Suppressor macrophage treated with lipopolysaccharide for 1 hour (primary cell): ENCODE measurements around the gene TMEM135.
"Not testable (repeated sequence)": the region's sequence is repeated elsewhere in the genome, so short reads cannot be mapped to it uniquely, and the experiment has no call there.

Experiments
- DNase-seq, 3 donors: peaks; one replicate each; pipeline ENCODE4 v3.0.0-alpha.2; 2020 to 2022

TMEM135 gene

DNA sequence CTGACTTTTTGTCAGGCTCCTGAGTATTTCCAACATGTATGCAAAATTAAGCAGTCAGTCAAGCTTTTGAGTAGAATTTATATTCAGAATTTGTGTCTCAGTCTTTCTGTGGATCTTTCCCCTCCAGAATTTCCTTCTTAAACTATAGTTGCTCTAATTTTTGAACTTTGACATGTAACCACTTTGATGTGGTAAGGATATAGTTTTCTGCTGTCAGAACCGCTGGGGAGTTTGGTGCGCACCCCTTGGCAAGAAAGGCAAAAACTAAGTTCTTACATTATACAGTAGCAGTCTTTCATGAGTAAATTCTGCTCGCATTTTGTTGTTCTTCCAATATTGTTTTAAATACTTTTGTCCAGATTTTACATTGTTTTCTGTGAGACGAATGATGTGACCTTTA is 105.9 kb downstream of the TMEM135 start:
- no peak for DNase-seq

DNA sequence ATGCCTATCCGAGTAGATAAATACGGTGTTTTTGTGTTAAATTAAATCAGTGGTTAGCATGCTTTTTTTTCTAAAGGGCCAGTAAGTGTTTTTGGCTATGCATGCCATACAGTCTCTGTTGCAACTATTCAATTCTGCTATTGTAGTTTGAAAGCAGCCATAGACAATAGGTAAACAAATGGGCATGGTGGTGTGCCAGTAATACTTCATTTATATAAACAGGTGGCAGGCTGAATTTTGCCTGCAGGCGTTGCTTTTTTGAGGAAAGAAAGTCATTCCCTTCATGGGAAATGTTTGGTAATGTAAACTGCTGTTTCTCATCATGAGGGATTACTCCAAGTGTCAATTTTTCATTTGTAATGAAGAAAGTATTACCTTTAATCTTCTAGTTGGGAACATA is 106.5 kb downstream of the TMEM135 start:
- no peak for DNase-seq

DNA sequence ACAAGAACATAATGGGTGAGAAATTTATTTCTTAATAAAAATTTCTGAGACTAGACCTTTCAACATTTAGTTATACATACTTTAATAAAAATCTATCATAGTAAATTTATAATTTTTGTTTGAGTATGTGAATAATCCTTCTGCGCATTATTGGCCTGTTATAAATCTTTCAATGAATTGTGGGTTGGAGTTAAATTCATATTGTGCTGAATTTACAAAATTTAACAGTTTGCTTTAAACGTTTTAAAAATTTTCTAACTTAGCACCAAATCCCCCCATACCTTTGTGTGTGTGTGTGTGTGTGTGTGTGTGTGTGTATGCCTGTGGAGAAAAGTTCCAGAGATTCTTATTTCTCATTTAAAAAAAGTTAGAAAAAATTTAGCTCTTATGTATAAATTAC is 111.0 kb downstream of the TMEM135 start:
- DNase-seq, result no peak

DNA sequence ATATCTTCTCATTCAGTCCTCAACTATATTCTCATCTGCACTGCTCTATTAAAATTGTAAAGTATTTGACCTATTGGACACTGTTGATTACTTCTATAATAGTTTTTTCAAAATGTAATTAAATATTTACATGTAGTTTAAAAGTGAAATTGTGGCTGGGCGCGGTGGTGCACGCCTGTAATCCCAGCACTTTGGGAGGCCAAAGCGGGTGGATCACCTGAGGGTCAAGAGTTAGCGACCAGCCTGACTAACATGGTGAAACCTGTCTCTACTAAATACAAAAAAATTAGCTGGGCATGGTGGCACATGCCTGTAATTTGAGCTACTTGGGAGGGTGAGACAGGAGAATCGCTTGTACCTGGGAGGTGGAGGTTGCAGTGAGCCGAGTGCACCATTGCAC is 112.0 kb downstream of the TMEM135 start:
- not testable (repeated sequence) for DNase-seq

DNA sequence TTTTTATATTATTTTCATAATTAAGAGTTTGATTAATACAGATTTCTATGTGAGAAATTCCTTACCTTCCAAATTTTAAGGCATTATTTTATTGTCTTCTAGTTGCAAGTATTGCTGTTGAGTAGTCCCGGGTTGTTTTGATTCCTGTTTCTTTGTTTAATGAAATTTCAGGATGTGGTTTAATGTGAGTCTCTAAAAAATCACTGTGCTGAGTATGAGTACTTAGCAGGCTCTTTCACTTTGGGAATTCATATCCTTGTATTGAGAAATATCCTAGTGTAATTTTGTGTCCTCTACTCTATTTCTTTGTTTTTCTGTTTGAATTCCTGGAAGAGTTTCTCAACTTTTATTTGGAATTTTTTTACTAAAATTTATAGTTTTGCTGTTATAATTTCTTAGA is 113.2 kb downstream of the TMEM135 start:
- DNase-seq, result peak in 2 of 3 donors; percentile 16 to 31

DNA sequence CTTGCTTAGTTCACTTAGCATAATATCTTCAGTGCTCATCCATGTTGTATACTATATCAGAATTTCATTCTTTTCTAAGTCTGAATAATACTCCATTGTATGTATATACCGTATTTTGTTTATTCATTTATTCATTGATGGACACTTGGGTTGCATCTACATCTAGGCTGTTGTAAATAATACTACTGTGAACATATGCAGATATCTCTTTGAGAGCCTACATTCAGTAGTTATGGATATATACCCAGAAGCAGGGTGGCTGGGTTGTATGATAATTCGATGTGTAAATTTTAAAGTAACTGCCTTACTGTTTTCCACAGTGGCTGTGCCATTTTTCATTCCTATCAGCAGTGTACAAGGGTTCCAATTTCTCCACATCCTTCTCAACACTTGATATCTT is 116.5 kb downstream of the TMEM135 start:
- no peak for DNase-seq

DNA sequence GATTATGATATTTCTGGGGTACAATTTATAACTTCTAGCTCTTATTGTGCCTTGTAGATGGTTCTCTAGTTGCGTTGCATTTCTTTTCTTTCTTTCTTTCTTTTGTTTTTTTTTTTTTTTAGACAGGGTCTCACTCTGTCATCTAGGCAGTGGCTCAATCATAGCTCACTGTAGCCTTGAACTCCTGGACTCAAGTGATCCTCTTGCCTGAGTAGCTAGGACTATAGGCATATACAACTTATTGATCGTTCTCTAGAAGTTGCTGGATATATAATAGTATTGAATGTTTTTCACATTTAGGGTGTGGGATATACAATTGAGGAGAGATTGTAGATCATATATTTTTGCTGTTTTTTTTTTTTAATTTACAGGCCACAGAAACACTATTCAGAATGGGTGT is 119.2 kb downstream of the TMEM135 start:
- DNase-seq, result no peak

DNA sequence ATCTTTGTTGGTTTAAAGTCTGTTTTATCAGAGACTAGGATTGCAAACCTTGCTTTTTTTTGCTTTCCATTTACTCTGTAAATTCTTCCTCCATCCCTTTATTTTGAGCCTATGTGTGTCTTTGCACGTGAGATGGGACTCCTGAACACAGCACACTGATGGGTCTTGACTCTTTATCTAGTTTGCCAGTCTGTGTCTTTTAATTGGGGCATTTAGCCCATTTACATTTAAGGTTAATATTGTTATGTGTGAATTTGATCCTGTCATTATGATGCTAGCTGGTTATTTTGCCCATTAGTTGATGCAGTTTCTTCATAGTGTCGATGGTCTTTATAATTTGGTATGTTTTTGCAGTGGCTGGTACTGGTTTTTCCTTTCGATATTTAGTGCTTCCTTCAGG is 131.3 kb downstream of the TMEM135 start:
- not testable (repeated sequence) for DNase-seq

DNA sequence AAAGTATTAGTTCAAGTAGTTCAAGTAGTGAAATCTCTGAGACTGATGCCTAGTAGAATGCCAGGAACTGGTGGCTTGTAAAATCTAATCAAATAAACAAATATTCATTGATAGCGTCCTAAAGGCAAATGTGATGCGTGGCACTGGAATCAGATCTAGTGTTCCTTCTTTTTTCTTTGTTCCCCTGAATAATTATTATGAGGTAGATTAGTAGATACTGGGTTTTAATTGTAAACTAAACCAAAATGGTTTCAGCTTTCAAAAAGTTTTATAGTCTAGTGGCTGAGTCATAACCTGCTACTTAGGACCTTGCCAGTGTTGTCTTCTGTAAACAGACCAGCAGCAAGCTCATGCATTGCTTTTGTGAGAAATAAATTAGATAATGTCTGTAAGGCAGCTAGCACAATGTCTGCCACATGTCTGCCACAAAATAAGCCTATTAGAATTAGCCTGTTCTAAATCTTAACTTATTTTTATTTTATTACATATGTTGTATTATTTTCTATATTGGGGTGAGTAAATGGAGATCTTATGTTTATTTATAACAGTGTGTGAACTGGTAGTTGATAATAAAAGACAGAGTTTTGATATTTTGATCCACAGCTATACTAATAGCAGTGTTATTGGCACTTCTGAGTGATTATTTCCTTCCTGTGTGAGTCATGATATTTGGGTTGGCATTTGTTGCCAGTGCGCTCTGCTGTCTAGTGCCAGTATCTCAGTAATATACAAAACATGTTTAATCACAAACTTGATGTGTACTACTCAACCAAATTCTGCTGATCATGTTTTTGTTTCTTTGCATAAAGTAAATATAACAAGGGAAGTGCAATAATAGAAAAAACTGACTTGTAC is 135.7 kb downstream of the TMEM135 start:
- no peak for DNase-seq

DNA sequence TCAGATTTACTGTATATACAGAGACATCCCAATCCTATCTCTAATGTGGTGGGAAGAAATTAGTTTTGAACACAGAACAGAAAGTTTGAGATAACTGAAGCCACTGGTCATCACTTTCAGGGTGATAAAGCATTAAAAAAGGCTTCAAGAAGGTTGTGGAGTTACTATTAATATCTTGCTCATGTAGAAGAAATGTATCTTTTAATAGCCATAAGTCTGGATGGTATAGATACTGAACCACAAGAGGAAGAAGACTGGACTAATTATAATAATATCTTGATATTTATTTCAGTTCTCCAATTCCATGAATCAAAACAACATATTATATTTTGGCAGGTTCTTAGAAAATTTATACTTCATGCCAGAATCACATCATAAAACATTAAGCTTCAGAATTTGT is 137.1 kb downstream of the TMEM135 start:
- DNase-seq, result no peak

DNA sequence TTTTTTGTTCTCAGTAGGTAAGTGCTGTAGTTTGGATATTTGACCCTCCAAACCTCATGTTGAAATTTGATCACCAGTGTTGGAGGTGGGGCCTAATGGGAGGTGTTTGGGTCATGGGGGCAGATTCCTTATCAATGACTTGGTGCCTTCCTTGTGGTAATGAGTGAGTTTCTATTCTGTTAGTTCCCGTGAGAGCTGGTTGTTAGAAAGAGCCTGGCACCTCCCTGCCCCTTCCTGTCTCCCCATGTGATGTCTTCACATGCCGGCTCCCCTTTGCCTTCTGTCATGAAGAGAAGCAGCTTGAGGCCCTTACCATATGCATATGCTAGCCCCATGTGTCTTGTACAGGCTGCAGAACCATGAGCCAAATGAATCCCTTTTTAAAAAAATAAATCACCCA is 138.3 kb downstream of the TMEM135 start:
- no peak for DNase-seq

DNA sequence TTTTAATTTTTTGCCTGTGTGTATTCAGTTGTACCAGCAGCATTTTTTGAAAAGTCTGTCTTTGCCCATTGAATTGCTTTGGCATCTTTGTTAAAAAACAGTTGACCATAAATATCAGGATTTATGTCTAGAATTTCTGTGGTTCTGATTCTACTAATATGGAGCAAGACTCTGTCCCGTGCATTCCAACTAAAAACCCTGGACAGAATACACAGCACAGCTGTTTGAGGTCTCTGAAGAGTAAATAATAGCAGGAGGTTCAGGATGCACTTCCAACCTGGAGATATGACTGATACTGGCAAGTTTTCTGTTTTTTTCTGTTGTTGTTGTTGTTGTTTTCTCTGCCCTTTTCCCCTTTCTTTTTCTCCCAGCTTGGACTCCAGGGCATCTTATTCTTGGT is 141.9 kb downstream of the TMEM135 start:
- DNase-seq, result no peak

DNA sequence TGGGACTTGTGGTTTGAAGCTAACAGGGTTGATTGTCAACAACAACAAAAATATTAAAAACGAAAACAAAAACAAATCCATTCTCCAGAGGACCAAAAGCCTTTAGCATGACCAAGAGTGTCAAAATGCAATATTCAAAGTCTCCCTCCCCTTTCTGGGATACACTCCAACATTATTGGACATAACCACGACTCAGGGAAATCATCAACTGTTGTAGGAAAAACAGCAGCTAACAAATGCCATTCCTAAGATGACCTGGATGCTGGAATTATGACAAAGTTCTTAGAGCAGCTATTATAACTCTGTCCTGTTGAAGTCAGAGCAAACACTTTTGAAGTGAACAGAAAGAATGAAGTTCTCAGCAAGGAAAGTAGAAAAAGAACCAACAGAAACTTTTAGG is 143.0 kb downstream of the TMEM135 start:
- DNase-seq, result no peak

DNA sequence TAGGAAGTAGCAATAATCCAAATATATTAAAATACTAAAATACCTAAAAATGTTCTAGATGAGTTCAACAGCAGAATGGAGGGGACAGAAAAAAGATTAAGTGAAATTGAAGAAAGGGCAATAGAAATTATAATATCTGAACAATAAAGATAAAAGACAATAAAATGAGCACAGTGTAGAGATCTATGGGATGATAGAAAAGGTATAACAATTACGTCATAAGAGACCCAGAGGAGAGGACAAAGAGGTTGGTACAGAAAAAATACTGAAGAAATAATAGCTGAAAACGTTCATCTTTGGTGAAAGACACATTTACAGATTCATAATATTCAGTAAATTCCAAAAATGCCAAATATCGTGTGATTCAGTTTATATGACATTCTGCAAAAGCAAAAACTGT is 143.4 kb downstream of the TMEM135 start:
- no peak for DNase-seq

DNA sequence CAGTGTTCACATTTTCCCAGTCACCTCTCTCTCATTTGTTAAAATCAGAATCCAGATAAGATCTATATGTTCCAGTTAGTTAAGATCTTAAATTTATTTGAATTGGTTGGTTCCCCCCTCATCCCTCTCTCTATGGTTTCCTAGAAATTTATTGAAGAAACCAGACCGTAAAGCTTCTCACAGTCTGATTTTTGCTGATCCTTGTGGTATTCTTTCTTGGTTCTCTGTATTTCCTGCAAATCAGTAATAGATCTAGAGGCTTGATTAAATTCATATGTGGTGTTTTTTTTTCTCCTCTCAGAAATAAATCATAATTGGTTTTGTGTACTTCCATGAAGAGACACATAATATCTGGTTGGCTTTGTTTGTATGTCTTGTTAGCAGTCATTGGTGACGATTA is 147.5 kb downstream of the TMEM135 start:
- DNase-seq, result no peak

DNA sequence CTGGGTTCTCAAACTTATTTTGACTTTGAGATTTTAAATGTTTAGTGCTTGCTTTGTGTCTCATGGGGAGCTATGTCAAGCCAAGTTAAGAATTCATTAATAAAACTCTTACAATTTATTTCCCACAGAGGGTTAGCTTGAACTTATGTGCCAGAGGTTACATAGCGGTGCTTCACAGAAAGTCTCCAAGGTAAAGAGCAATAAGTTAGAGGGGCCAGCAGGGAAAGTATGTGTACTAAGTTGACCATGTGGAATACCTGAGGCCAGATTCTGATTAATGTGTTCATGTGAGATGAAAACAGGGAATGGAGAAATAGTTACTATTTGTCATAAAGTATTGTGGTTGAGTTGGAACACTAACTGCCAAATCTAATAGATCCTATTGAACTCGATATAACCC is 149.3 kb downstream of the TMEM135 start:
- DNase-seq, result no peak

DNA sequence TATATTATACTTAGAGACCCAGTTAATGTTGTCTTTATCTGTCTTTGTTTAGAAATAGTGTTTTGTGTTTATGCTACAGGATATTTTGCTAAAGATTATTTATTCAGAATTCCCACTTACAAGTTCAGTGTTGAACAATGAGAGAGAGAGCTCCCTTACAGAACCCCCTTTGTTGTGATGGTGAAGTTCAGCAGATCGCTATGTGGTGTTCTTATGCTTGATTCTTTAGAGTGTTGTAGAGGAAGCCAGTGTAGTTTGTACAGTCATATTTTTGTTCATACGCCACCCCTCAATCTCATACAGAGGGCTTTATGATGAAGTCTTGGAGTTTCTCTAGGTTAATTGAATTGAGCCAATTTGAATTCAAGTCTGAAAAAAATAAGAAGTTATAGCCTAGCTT is 150.2 kb downstream of the TMEM135 start:
- DNase-seq, result no peak

DNA sequence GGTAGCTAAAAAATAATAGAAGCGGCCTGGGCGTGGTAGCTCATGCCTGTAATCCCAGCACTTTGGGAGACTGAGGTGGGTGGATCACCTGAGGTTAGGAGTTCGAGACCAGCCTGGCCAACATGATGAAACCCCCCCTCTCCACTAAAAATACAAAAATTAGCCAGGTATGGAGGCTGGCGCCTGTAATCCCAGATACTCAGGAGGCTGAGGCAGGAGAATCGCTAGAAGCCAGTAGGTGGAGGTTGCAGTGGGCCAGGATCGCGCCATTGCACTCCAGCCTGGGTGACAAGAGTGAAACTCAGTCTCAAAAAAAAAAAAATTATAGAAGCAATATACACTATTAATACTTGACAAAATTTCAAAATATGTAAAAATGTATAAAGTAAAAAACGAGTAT is 150.7 kb downstream of the TMEM135 start:
- DNase-seq, result not testable (repeated sequence)

DNA sequence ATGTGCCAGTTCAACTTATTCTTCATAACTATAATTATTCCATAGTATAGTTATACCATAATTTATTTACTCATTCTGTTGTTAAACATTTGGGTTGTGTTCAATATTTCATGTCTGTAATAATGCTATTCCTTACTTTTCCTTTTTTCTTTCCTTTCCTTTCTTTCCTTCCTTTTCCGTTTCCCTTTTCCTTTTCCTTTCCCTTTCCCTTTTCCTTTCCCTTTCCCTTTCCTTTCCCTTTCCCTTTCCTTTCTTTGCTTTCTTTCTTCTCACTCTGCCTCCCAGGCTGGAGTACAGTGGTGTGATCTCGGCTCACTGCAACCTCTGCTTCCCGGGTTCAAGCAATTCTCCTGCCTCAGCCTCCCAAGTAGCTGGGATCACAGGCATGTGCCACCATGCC is 151.2 kb downstream of the TMEM135 start:
- peak in 1 of 3 donors; percentile 2 for DNase-seq

DNA sequence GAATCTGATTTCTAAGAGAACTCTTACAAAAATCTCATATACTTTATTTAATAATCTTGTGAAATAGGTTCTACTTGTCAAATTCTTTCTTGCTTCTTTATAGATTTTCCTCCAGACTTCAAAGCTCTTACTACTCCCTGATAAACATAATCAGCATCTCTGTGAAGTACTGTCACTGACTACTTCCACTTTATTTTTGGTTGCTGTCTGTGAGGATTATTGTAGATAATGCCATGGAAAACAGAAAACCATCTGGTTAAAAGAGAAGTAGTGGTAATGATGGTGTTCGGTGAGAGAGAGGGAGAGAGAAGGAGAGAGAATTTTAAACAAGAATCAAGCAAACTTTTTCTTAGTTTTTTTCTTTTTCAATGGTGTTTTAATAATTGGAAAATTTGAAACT is 152.3 kb downstream of the TMEM135 start:
- no peak for DNase-seq

DNA sequence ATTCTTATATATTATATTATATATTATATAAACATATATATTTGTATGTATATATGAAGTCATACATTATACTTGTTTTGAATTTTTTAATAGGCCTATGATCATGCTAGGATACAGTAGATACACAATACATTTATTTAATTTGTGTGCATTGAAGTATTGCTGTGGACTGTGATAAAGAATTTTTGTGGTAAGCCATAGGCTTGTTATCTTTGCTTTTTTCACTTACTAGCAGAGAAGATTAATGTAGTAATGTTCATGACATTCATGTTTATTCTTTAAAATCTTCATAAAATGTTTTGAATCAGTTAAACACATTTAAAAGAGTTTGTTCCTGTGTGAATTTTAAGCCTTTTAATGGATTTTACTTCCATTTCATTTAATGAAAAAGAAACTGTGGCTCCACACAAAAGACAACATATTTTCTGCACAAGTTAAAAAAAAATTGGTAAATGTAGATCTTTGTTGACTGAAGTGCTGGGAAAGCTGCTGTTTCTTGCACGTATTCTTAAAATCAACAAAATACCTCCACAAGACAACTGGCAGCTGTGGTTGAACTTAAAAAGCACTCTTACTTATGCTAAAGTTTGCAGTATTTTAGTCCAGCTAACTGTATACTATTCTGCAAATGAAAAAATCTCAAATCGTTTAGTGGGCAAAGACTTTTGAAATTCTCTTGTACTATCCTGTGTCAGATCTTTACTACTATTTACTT is 156.2 kb downstream of the TMEM135 start:
- no peak for DNase-seq

DNA sequence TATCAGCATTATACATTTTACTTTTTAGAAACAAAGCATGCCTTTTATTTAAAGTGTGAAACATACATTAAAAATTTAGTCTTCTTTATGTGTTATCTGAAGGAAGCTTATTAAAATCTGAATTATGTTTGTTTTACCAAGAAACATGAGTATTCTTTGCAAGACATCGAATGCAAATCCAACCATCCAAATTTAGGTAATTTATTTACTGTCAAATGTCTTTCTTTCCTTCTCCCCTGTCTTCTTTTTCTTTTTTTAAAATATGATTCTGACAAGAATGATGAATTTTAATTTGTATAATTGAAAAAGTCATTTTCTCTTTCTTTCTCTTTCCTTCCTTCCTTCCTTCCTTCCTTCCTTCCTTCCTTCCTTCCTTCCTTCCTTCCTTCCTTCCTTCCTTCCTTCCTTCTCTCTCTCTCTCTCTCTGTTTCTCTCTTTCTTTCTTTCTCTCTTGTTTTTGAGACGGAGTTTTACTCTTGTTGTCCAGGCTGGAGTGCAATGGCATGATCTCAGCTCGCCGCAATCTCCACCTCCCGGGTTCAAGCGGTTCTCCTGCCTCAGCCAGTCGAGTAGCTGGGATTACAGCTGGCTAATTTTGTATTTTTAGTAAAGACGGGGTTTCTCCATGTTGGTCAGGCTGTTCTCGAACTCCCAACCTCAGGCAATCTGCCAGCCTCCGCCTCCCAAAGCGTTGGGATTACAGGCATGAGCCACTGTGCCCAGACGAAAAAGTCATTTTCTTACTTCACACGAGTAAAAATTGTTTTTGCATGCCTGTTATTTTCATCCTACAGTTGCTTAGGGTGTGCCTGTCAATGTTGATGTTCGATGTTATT is 157.5 kb downstream of the TMEM135 start:
- DNase-seq, result no peak

DNA sequence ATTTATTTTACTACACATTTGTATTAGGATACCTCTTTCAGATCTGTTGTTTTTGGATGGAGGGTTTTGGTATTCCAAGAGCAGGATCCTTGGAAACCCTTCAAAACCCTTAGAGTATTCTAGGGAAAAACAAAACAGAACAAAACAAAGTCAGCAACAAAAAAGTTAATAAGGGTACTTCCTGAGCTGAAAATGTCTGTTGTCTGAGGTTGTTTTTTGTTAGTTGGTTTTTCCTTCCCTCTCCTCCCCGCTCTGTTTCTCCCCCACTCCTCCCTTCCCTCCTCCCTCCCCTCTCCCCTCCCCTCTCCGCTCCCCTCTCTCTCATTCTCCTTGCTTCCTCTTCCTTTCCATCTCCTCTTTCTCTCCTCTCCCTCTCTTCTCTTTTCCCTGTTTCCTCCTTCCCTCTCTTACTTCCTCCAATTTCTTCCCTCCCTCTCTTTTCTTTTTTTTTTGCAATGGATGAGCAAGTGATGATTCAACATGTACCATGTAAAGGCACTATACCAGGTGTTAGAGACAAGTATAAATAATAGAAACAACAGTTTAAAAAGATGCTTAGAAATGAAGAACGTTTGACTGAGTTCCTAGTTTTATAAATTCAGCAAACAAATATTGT is 160.6 kb downstream of the TMEM135 start:
- no peak for DNase-seq
